Measurements from ENCODE around the gene PTPN23. TPM values are rescaled to one million over a fixed set of nuclear protein-coding genes. Genes with fewer than 3 reads are reported as not detected.

The PTPN23 gene
- total and polyA plus RNA-seq, 2 of the 13 experiments (the other 11 are each of a cell fraction or from before 2014, with no cell fraction given): 2.3 to 3.7 TPM

GRCh38 chr3:47398228-47398627 is 17.4 kb downstream of the PTPN23 start:
- no peaks in the 10 kb centered on the region for H3K27me3 ChIP-seq (ENCODE audit: control insufficient read depth in 1 of 2, insufficient read depth in 2 of 2, low read length in 2 of 2)
- WGBS (ENCODE audit: low lambda C conversion rate): 92% methylated on average over 7 of the region's 7 CpGs
- CTCF ChIA-PET (ENCODE audit: low intra/inter-chr PET ratio, low total read pairs): no interaction called here
- H2AFZ ChIP-seq (ENCODE audit: low read length): no peak overlapping the region
- no peak for FAIRE-seq
- peaks cover 30% of the 10 kb centered on the region for H3K79me2 ChIP-seq (ENCODE audit: insufficient read depth, low read length)
- intact Hi-C loops (cut with micrococcal nuclease; ENCODE audit: unreplicated experiment): no loop called here
- peaks cover 15% of the 10 kb centered on the region for H4K20me1 ChIP-seq (ENCODE audit: insufficient read depth, low read length)
- no TSS peak for BruUV-seq (replicated peaks)
- H3K4me3 ChIP-seq (replicated peaks in 1 of 3; ENCODE audit: insufficient read depth in 1 of 3, low read depth in 2 of 3, low read length in 3 of 3): no peak overlapping the region
- peaks cover 35% of the 10 kb centered on the region for H3K4me1 ChIP-seq (ENCODE audit: insufficient read depth, low read length)
- H3K4me2 ChIP-seq (ENCODE audit: low read depth, low read length): no peak overlapping the region
- H3K27ac ChIP-seq (ENCODE audit: extremely low read length, insufficient read depth, low read length): no peak overlapping the region
- TF ChIP-seq RARA (CRISPR knock-in tag; IDR thresholded peaks at IDR 0.05) (no peak), ATF7 (IDR thresholded peaks at IDR 0.05) (peak; percentile 35; the same call in 1 of the 2 replicates), ATF7 (CRISPR knock-in tag; IDR thresholded peaks at IDR 0.05) (no peak), FOXK2 (IDR thresholded peaks at IDR 0.05) (no peak)
- in situ Hi-C loops (cut with HindIII; ENCODE audit: extremely low pct_ligation_motif_present, low pct_unique_long_range_greater_than_20kb): no loop called here
- no peak overlapping the region for H3K9ac ChIP-seq (ENCODE audit: insufficient read depth, low read depth, low read length)
- H3K36me3 ChIP-seq (replicated peaks in 1 of 2; ENCODE audit: control insufficient read depth in 1 of 2, insufficient read depth in 2 of 2, low read length in 2 of 2): peaks cover 10 to 46% of the 10 kb centered on the region in 2 experiments
- POLR2A ChIA-PET: interaction anchor here (1.0 kb wide), 1 partner anchor 18 kb away, joined by 3 read pairs; the partner anchor contains the start of gene PTPN23
- ATAC-seq: no peak
- DNase-seq (ENCODE audit: low spot score): no peak
- H3K9me3 ChIP-seq (ENCODE audit: low read length): no peaks in the 10 kb centered on the region

- TF ChIP-seq E2F1 (CRISPR knock-in tag; IDR thresholded peaks at IDR 0.05) (no peak), ZBTB8A (CRISPR knock-in tag; IDR thresholded peaks at IDR 0.05; ENCODE audit: borderline replicate concordance, low read depth) (no peak), KLF9 (CRISPR knock-in tag; IDR thresholded peaks at IDR 0.05; ENCODE audit: low read depth) (no peak), MED8 (CRISPR knock-in tag; IDR thresholded peaks at IDR 0.05; ENCODE audit: insufficient replicate concordance) (no peak), STAT5B (CRISPR knock-in tag; IDR thresholded peaks at IDR 0.05) (no peak), NFRKB (IDR thresholded peaks at IDR 0.05) (no peak), ZNF691 (CRISPR knock-in tag; IDR thresholded peaks at IDR 0.05; ENCODE audit: borderline replicate concordance, low read depth) (no peak), ZNF354B (CRISPR knock-in tag; IDR thresholded peaks at IDR 0.05) (no peak), NRL (CRISPR knock-in tag; IDR thresholded peaks at IDR 0.05; ENCODE audit: borderline replicate concordance) (no peak)
- ChIA-PET CTCF (ENCODE audit: low intra/inter-chr PET ratio, low total read pairs) (no interaction called here), POLR2A (no interaction called here)
- H3K36me3 ChIP-seq (replicated peaks in 1 of 2; ENCODE audit: control insufficient read depth in 1 of 2, insufficient read depth in 2 of 2, low read length in 2 of 2): peaks cover 10 to 52% of the 10 kb centered on the region in 2 experiments
- in situ Hi-C loops (cut with HindIII; ENCODE audit: extremely low pct_ligation_motif_present, low pct_unique_long_range_greater_than_20kb): no loop called here
- no peak overlapping the region for H3K27ac ChIP-seq (ENCODE audit: extremely low read length, insufficient read depth, low read length)
- no peaks in the 10 kb centered on the region for H3K27me3 ChIP-seq (ENCODE audit: control insufficient read depth in 1 of 2, insufficient read depth in 2 of 2, low read length in 2 of 2)
- intact Hi-C loops (cut with micrococcal nuclease; ENCODE audit: unreplicated experiment): no loop called here
- no peak overlapping the region for H2AFZ ChIP-seq (ENCODE audit: low read length)
- H3K4me2 ChIP-seq (ENCODE audit: low read depth, low read length): no peak overlapping the region
- H3K9ac ChIP-seq (ENCODE audit: insufficient read depth, low read depth, low read length): no peak overlapping the region
- H3K4me1 ChIP-seq (ENCODE audit: insufficient read depth, low read length): peaks cover 27% of the 10 kb centered on the region
- DNase-seq (ENCODE audit: low spot score) (no peak), FAIRE-seq (no peak), ATAC-seq (no peak)
- no TSS peak for BruUV-seq (replicated peaks)
- 93% methylated on average over 1 of the region's 1 CpG for WGBS (ENCODE audit: low lambda C conversion rate)
- H3K79me2 ChIP-seq (ENCODE audit: insufficient read depth, low read length): peaks cover 30% of the 10 kb centered on the region
- no peaks in the 10 kb centered on the region for H3K9me3 ChIP-seq (ENCODE audit: low read length)
- no peak overlapping the region for H3K4me3 ChIP-seq (replicated peaks in 1 of 3; ENCODE audit: insufficient read depth in 1 of 3, low read depth in 2 of 3, low read length in 3 of 3)
- peaks cover 15% of the 10 kb centered on the region for H4K20me1 ChIP-seq (ENCODE audit: insufficient read depth, low read length)
Measured at GRCh38 chr3:47399016-47399415, 18.2 kb downstream of the PTPN23 start.

All from HepG2 (cell line).